K562 (cell line): ENCODE data around the gene PLEKHB1. TPM values are rescaled to one million over a fixed set of nuclear protein-coding genes. Genes with fewer than 3 reads are reported as not detected.

Experiments used
- BRD4 ChIP-seq: fragments of 200-600 bp; sonication (generic); IDR thresholded peaks from 2 replicates; pipeline ENCODE4 v1.6.1; 2017; ENCODE audit warnings: inconsistent platforms
- GABPB1 ChIP-seq: sonication (generic); formaldehyde crosslinking; IDR thresholded peaks from 2 replicates; pipeline ENCODE4 v1.8.0; 2022; ENCODE audit warnings: mild to moderate bottlenecking, missing genetic modification reagents
- GMEB1 ChIP-seq: fragments of 250-450 bp; sonication (Bioruptor Pico); IDR thresholded peaks from 2 replicates; pipeline ENCODE4 v1.4.0; 2020; ENCODE audit warnings: mild to moderate bottlenecking
- MED1 ChIP-seq: sonication (generic); formaldehyde crosslinking; IDR thresholded peaks from 2 replicates; pipeline ENCODE4 v1.8.1; 2023; ENCODE audit warnings: missing genetic modification reagents, borderline replicate concordance
- MITF ChIP-seq: IDR thresholded peaks from 2 replicates; pipeline ENCODE4 v1.6.1; 2014; ENCODE audit warnings: antibody characterized with exemption
- MTA2 ChIP-seq: fragments of 450-650 bp; IDR thresholded peaks from 2 replicates; pipeline ENCODE4 v1.6.1; 2016; ENCODE audit warnings: low read depth
- NR0B1 ChIP-seq: fragments of 450-650 bp; IDR thresholded peaks from one replicate; pipeline ENCODE4 v1.6.1; 2018; ENCODE audit warnings: mild to moderate bottlenecking, moderate library complexity; ENCODE audit not compliant: partially characterized antibody
- PHF21A ChIP-seq: fragments of 450-650 bp; IDR thresholded peaks from 2 replicates; pipeline ENCODE4 v1.6.1; 2017; ENCODE audit warnings: low read depth, borderline replicate concordance
- RAD51 ChIP-seq: fragments of 450-650 bp; IDR thresholded peaks from 2 replicates; pipeline ENCODE4 v1.7.1; 2016; ENCODE audit warnings: low read depth, mild to moderate bottlenecking, borderline replicate concordance
- TEAD2 ChIP-seq: fragments of 450-650 bp; IDR thresholded peaks from 2 replicates; pipeline ENCODE4 v1.6.1; 2016; ENCODE audit warnings: missing genetic modification characterization, control low read depth, missing compliant biosample characterization
- TSHZ1 ChIP-seq: fragments of 250-450 bp; sonication (Bioruptor Pico); IDR thresholded peaks from 2 replicates; pipeline ENCODE4 v1.4.0; 2020; ENCODE audit warnings: mild to moderate bottlenecking, moderate library complexity
- U2AF2 ChIP-seq: fragments of 200-400 bp; formaldehyde crosslinking; optimal IDR thresholded peaks from 2 replicates; pipeline ENCODE3; 2017; ENCODE audit warnings: low read depth, mild to moderate bottlenecking, low read length
- ZNF197 ChIP-seq: fragments of 200-800 bp; sonication (Bioruptor generic); IDR thresholded peaks from 2 replicates; pipeline ENCODE4 v1.6.1; 2016; ENCODE audit warnings: low read depth, missing genetic modification characterization, missing compliant biosample characterization
- ZNF41 ChIP-seq: fragments of 250-450 bp; sonication (Bioruptor Pico); conservative IDR thresholded peaks from 2 replicates; pipeline ENCODE4 v1.4.0; 2020; ENCODE audit warnings: mild to moderate bottlenecking
- ZNF445 ChIP-seq: fragments of 250-450 bp; sonication (Bioruptor Pico); IDR thresholded peaks from 2 replicates; pipeline ENCODE4 v1.4.0; 2020; ENCODE audit warnings: low read depth, mild to moderate bottlenecking, moderate library complexity
- ZNF740 ChIP-seq, 3 experiments: fragments of 200-800 bp in 1 of 3; sonication (Bioruptor generic) in 1 of 3; sonication (generic) in 1 of 3; formaldehyde crosslinking in 1 of 3; IDR thresholded peaks; 2 replicates each; pipeline versions ENCODE4 v1.6.1 to v1.8.0; 2016 to 2022; ENCODE audit warnings: mild to moderate bottlenecking in 2 of 3, missing compliant biosample characterization in 2 of 3, missing genetic modification characterization in 2 of 3, missing genetic modification reagents in 1 of 3
- polyA plus RNA-seq, 8 experiments: library from polyadenylated mRNA; depleted of rRNA in 4 of 8; stranded (reverse) in 5 of 8; unstranded in 3 of 8; fragments of >200 nt; fragmentation: Nextera tagmentation in 2 of 8; fragmentation: Illumina TruSeq in 1 of 8; extraction: Ambion mirVana in 2 of 8; extraction: Trizol in 1 of 8; gene quantifications; 2 replicates each; pipeline versions ENCODE4 v1.2.1 to v1.2.3, GENCODE V29; 2011 to 2014; ENCODE audit warnings: inconsistent platforms in 1 of 8, missing spikeins in 1 of 8
- total RNA-seq, 7 experiments: library from RNA; depleted of rRNA in 6 of 7; stranded (reverse); fragments of >200 nt in 6 of 7; fragmentation: Illumina TruSeq in 2 of 7; extraction: Trizol in 2 of 7; gene quantifications; 2 replicates each; pipeline versions ENCODE4 v1.2.1 to v1.2.3, GENCODE V29; 2011 to 2021; ENCODE audit warnings: low replicate concordance in 1 of 7

The PLEKHB1 gene
- total and polyA plus RNA-seq, 9 of the 15 experiments (the other 6 are each of a cell fraction or from before 2014, with no cell fraction given): 0.07 to 0.62 (median 0.17) TPM; not detected in 2

- TF ChIP-seq TSHZ1 (CRISPR knock-in tag): no peak
- TF ChIP-seq ZNF197 (CRISPR knock-in tag): peak; percentile 76; the same call in 1 of the 2 replicates
- TF ChIP-seq ZNF740 (CRISPR knock-in tag; IDR thresholded peaks at IDR 0.05): peak; percentile 54; the same call in 1 of the 2 replicates
- TF ChIP-seq ZNF740 (tag; IDR thresholded peaks at IDR 0.05): peak in 1 of 2 experiments; percentile 51; a peak in 1 of 4 replicates
- no peak for TF ChIP-seq TEAD2
- no peak for TF ChIP-seq ZNF41 (CRISPR knock-in tag)
- TF ChIP-seq RAD51: no peak
- TF ChIP-seq MED1 (CRISPR knock-in tag): no peak
- 0 out of 2 replicates have a peak, but pooled peaks have one; percentile 15 for TF ChIP-seq MITF
- no peak for TF ChIP-seq PHF21A
- TF ChIP-seq NR0B1: no peak
- TF ChIP-seq BRD4: no peak
- peak; percentile 96 for TF ChIP-seq GABPB1 (CRISPR knock-in tag)
- no peak for TF ChIP-seq MTA2
- peak; percentile 77 for TF ChIP-seq GMEB1 (CRISPR knock-in tag)
- TF ChIP-seq ZNF445 (CRISPR knock-in tag): no peak
- TF ChIP-seq U2AF2: no peak
These were observed 48.2 kb upstream of the PLEKHB1 start, which contains the start of gene FAM168A (continued) for GRCh38 chr11:73597956-73598718.
